GM12891 (cell line): ENCODE measurements around the gene EHD1.

Experiments
- DNase-seq: peaks from one replicate; pipeline ENCODE4 v3.0.0; 2011; ENCODE audit warnings: low spot score; ENCODE audit not compliant: insufficient read length
- FAIRE-seq: peaks from 2 replicates; lab custom pipeline; 2011; peaks lifted over from hg19 to GRCh38; lab: Jason Lieb, UNC
- PAX5 ChIP-seq: IDR thresholded peaks from 2 replicates; pipeline ENCODE4 v1.6.1; 2011; ENCODE audit warnings: low read length, moderate library complexity, mild to moderate bottlenecking; ENCODE audit not compliant: insufficient read depth, severe bottlenecking
- POLR2A ChIP-seq: IDR thresholded peaks from 2 replicates; pipeline ENCODE4 v1.6.1; 2011; ENCODE audit warnings: low read depth, low read length, control low read depth
- POLR2AphosphoS5 ChIP-seq: IDR thresholded peaks from 2 replicates; pipeline ENCODE4 v1.6.1; 2011; ENCODE audit warnings: low read depth, low read length, control low read depth
- POU2F2 ChIP-seq: IDR thresholded peaks from 2 replicates; pipeline ENCODE4 v1.6.1; 2011; ENCODE audit warnings: low read depth, mild to moderate bottlenecking, control low read depth, low read length, moderate library complexity
- SPI1 ChIP-seq: IDR thresholded peaks from 2 replicates; pipeline ENCODE4 v1.6.1; 2011; ENCODE audit warnings: low read depth, low read length, control low read depth
- TAF1 ChIP-seq: IDR thresholded peaks from 2 replicates; pipeline ENCODE4 v1.6.1; 2011; ENCODE audit warnings: low read depth, low read length, control low read depth

EHD1 gene

GRCh38 chr11:64865286-64866172 lies 12.9 kb downstream of the EHD1 start:
- TF ChIP-seq POU2F2 (no peak; the same call in 1 of the 2 replicates), SPI1 (no peak), TAF1 (no peak), POLR2A (peak; percentile 26), POLR2AphosphoS5 (peak; percentile 42; the same call in 1 of the 2 replicates), PAX5 (no peak)
- peak; percentile 95 for FAIRE-seq
- no peak for DNase-seq

GRCh38 chr11:64864473-64865285 lies 13.7 kb downstream of the EHD1 start:
- no peak for DNase-seq
- TF ChIP-seq PAX5 (no peak), POLR2AphosphoS5 (no peak), TAF1 (peak; percentile 50; the same call in 1 of the 2 replicates), POLR2A (no peak; the same call in 1 of the 2 replicates), SPI1 (no peak)
- FAIRE-seq = no peak

GRCh38 chr11:64864135-64864472 lies 14.3 kb downstream of the EHD1 start:
- TF ChIP-seq POLR2A (no peak), POLR2AphosphoS5 (no peak), TAF1 (no peak), SPI1 (no peak)
- DNase-seq = no peak
- FAIRE-seq = no peak

- FAIRE-seq (no peak), DNase-seq (no peak)
- no peak for TF ChIP-seq SPI1
- no peak for TF ChIP-seq POLR2A
- no peak for TF ChIP-seq TAF1
- TF ChIP-seq POLR2AphosphoS5 = no peak
Measured at GRCh38 chr11:64863391-64864060, 14.9 kb downstream of the EHD1 start.

- DNase-seq = no peak
- TF ChIP-seq SPI1 (no peak), POLR2AphosphoS5 (no peak), POU2F2 (no peak), POLR2A (no peak; the same call in 1 of the 2 replicates), PAX5 (no peak), TAF1 (no peak)
- FAIRE-seq = no peak
Measured at GRCh38 chr11:64862987-64863390, 15.4 kb downstream of the EHD1 start.

- no peak for FAIRE-seq
- DNase-seq = no peak
- TF ChIP-seq PAX5 (no peak), POU2F2 (no peak), SPI1 (peak; percentile 85)
Measured at GRCh38 chr11:64861227-64861975, 17.0 kb downstream of the EHD1 start.

- DNase-seq (peak; percentile 89), FAIRE-seq (peak; percentile 95)
- TF ChIP-seq POLR2AphosphoS5 (peak; percentile 14; the same call in 1 of the 2 replicates), TAF1 (peak; percentile 48; the same call in 1 of the 2 replicates), POLR2A (peak; percentile 38; the same call in 1 of the 2 replicates), PAX5 (no peak), SPI1 (peak; percentile 49), POU2F2 (peak; percentile 86)
Measured at GRCh38 chr11:64859542-64860414, 18.6 kb downstream of the EHD1 start.
